Bronchial smooth muscle cell (primary cell): Measurements from ENCODE around the gene TOGARAM1. TPM values are rescaled to one million over a fixed set of nuclear protein-coding genes. Genes with fewer than 3 reads are reported as not detected.

Experiments used
- total RNA-seq: library from RNA; depleted of rRNA; stranded (reverse); fragments of >200 nt; gene quantifications from 2 replicates; pipeline ENCODE4 v1.2.1, GENCODE V29; 2014

The TOGARAM1 gene
- 14.8 and 15.1 TPM in 2 replicates for total RNA-seq

GRCh38 chr14:44961554-44962333, at the start of gene TOGARAM1, which contains the start of gene KLHL28:
Gene TOGARAM1, plus strand, starts transcription at chr14:44962190. Its CDS starts 232 bp downstream, at chr14:44962422.
Gene KLHL28, minus strand, starts transcription at chr14:44961947. Its CDS starts 16,019 bp downstream, at chr14:44945928.

GRCh38 chr14:45083976-45084722, 122.2 kb downstream of the TOGARAM1 start, which contains the start of gene PRPF39:
Gene PRPF39, plus strand, starts transcription at chr14:45084116. Its CDS starts 11,124 bp downstream, at chr14:45095240.

Other genes with a start within 250 kb of the TOGARAM1 start
- 6.6 and 10.0 TPM in 2 replicates for gene KLHL28, start 243 bp upstream of the TOGARAM1 start, total RNA-seq
- 23.8 and 41.9 TPM in 2 replicates for gene PRPF39, start 121.9 kb downstream of the TOGARAM1 start, total RNA-seq
- 11.5 and 26.8 TPM in 2 replicates for gene FKBP3, start 172.3 kb downstream of the TOGARAM1 start, total RNA-seq
- gene FANCM, start 173.7 kb downstream of the TOGARAM1 start, total RNA-seq, result 3.8 and 5.0 TPM in 2 replicates